ENCODE measurements around the gene GTF2A1L. TPM values are rescaled to one million over a fixed set of nuclear protein-coding genes. Genes with fewer than 3 reads are reported as not detected.

GTF2A1L gene
- total RNA-seq, 4 donors from 2014 or later: 11.8 to 39.5 (median 18.7) TPM

DNA sequence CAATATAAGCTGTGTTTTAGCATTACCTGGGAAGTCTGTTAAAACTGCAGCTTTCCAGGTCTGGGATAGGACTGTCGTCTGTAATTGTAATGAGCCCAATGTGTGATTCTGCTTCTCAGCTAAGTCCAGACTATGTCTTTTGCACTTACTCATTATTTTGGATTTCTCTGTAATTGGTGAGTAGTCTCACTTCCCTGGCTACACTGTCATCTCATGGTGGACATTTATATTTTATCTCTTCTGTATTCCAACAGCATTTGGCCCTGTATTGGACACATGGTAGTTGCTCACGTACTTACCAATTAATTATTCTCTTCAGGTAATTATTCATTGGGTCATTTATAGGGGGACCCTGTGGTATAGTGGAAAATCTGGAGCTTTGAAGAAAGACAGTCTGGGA, 109.9 kb downstream of the GTF2A1L start:
- Histone ChIP-seq H3K4me1 (peaks cover 15 to 53% (median 43%) of the 10 kb centered on the region in 4 donors), H3K27ac (replicated peaks in 1 of 4) (peak overlapping the region; percentile 40 to 71 (median 67)), H3K9me3 (no peaks in the 10 kb centered on the region), H3K27me3 (no peaks in the 10 kb centered on the region), H3K4me3 (no peak overlapping the region), H3K36me3 (no peaks in the 10 kb centered on the region)
- 76% methylated on average over 2 of the region's 2 CpGs for WGBS
- TF ChIP-seq EP300 (IDR thresholded peaks at IDR 0.05) (no peak), CTCF (IDR thresholded peaks at IDR 0.05) (no peak), POLR2AphosphoS5 (IDR thresholded peaks at IDR 0.05) (no peak), POLR2A (IDR thresholded peaks at IDR 0.05; ENCODE audit: low read depth) (no peak)
- no peak for DNase-seq (ENCODE audit: extremely low spot score)
- intact Hi-C loops (cut with DNase I): loop anchor here (2.0 kb wide), 1 partner anchor 127 kb away; no protein-coding TSS in a partner anchor

DNA sequence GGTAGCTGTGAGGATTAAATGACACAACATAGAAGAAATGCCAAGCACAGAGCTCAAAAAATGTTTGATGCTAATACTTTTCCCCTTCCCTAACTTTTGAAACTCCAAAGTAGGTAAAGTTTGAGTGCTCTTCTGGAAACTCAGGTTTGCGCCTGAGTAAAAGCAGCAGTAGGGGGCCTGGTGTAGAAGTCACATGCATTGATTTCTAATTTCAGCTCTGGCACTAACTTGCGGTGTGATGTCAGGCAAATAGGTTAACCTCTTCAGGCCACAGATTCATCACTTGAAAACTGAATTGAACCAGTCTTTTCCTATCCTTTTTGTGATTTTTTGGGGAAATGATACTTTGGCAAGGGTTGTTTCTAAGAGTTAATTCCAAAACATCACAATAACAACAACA, 110.6 kb downstream of the GTF2A1L start:
- no peak for TF ChIP-seq POLR2AphosphoS5 (IDR thresholded peaks at IDR 0.05)
- TF ChIP-seq EP300 (IDR thresholded peaks at IDR 0.05): no peak
- no peak for TF ChIP-seq POLR2A (IDR thresholded peaks at IDR 0.05; ENCODE audit: low read depth)
- TF ChIP-seq CTCF (IDR thresholded peaks at IDR 0.05): no peak
- peak overlapping the region; percentile 40 to 71 (median 67) for H3K27ac ChIP-seq (replicated peaks in 1 of 4)
- H3K9me3 ChIP-seq: no peaks in the 10 kb centered on the region
- WGBS: 67% methylated on average over 2 of the region's 2 CpGs
- H3K4me1 ChIP-seq: peaks cover 15 to 51% (median 43%) of the 10 kb centered on the region in 4 donors
- intact Hi-C loops (cut with DNase I): no loop called here
- H3K4me3 ChIP-seq: no peak overlapping the region
- no peak for DNase-seq (ENCODE audit: extremely low spot score)
- H3K36me3 ChIP-seq: no peaks in the 10 kb centered on the region
- no peaks in the 10 kb centered on the region for H3K27me3 ChIP-seq

DNA sequence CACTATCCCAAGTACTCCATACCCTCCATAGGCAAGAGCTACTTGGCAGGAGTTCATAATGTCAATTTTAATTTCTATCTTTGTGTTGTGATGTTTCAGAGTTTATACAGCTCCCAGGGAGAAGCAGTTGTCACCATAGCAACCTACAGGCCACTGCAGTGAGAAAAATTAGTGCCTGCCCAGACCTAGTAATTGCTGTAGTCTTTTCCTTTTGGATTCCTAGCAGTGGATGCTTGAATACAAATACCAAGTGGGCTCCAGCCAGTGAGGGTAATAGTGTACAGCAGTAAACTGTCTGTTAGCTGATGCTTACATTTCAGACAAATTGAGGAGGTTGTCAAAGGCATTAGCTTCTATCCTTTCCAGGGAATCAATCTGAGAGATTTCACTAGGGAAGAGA, 111.2 kb downstream of the GTF2A1L start:
- H3K36me3 ChIP-seq: no peaks in the 10 kb centered on the region
- peaks cover 15 to 48% (median 41%) of the 10 kb centered on the region in 4 donors for H3K4me1 ChIP-seq
- intact Hi-C loops (cut with DNase I): no loop called here
- H3K27me3 ChIP-seq: no peaks in the 10 kb centered on the region
- TF ChIP-seq EP300 (IDR thresholded peaks at IDR 0.05): no peak
- no peak for TF ChIP-seq CTCF (IDR thresholded peaks at IDR 0.05)
- no peak for TF ChIP-seq POLR2A (IDR thresholded peaks at IDR 0.05; ENCODE audit: low read depth)
- no peak for TF ChIP-seq POLR2AphosphoS5 (IDR thresholded peaks at IDR 0.05)
- DNase-seq (ENCODE audit: extremely low spot score): no peak
- no peak overlapping the region for H3K4me3 ChIP-seq
- H3K9me3 ChIP-seq: no peaks in the 10 kb centered on the region
- H3K27ac ChIP-seq (replicated peaks in 1 of 4): peak overlapping the region; percentile 40 to 71 (median 67)

Small RNA genes within 50 kb of the gene (small RNA-seq; reads per million reads assigned to genes)
- 0 reads per million in 3 donors for gene TPT1P11

Other genes starting within 250 kb of the GTF2A1L start
- gene PPP1R21, start 177.1 kb upstream of the GTF2A1L start, total RNA-seq: 10 to 100 TPM; 59.2 to 66.0 (median 62.3) TPM
- gene STON1, start 87.7 kb upstream of the GTF2A1L start, total RNA-seq: 100 to 1,000 TPM; 135 to 198 (median 168) TPM
- 1 to 10 TPM in 3 of 4 donors, under 1 TPM in 1; 0.65 to 4.6 (median 2.8) TPM for gene LHCGR, start 137.9 kb downstream of the GTF2A1L start, total RNA-seq

Measured in esophagus muscularis mucosa (tissue), 4 donors.